GM19468 (cell line): ENCODE results near the gene NHLRC4.

ENCODE experiments used
- ATAC-seq: cut with Tn5 transposase; IDR thresholded peaks from one replicate; pipeline ENCODE4 v1.9.1; 2021; ENCODE audit warnings: mild to moderate bottlenecking, moderate library complexity, moderate number of reproducible peaks; ENCODE audit not compliant: unreplicated experiment; ENCODE audit errors: extremely low read depth

Gene NHLRC4

GRCh38 chr16:561957-562938 is 4.6 kb upstream of the NHLRC4 start:
- no peak for ATAC-seq

- ATAC-seq = no peak
Observed at GRCh38 chr16:563072-563644, 3.6 kb upstream of the NHLRC4 start.

GRCh38 chr16:564690-565418 is 2.0 kb upstream of the NHLRC4 start:
- ATAC-seq = no peak

GRCh38 chr16:565419-566330 is 1.1 kb upstream of the NHLRC4 start:
- ATAC-seq = no peak

GRCh38 chr16:567373-568256 is 810 bp downstream of the NHLRC4 start:
- ATAC-seq = no peak

- ATAC-seq = no peak
Observed at GRCh38 chr16:568401-569258, 1.8 kb downstream of the NHLRC4 start.

- ATAC-seq = no peak
Observed at GRCh38 chr16:569445-570254, 2.8 kb downstream of the NHLRC4 start, which contains the start of gene PIGQ. PIGQ (plus strand) TSS chr16:569968; CDS start chr16:574075, 4,107 bp downstream.

GRCh38 chr16:572865-573650 is 6.3 kb downstream of the NHLRC4 start:
- no peak for ATAC-seq

GRCh38 chr16:574021-574760 is 7.4 kb downstream of the NHLRC4 start:
- no peak for ATAC-seq

GRCh38 chr16:575354-576196 is 8.8 kb downstream of the NHLRC4 start:
- ATAC-seq = no peak

GRCh38 chr16:576197-576822 is 9.5 kb downstream of the NHLRC4 start:
- ATAC-seq = no peak

- no peak for ATAC-seq
Observed at GRCh38 chr16:576823-577201, 10.0 kb downstream of the NHLRC4 start.

- ATAC-seq = no peak
Observed at GRCh38 chr16:577796-578195, 11.0 kb downstream of the NHLRC4 start.

- no peak for ATAC-seq
Observed at GRCh38 chr16:578232-578869, 11.5 kb downstream of the NHLRC4 start.
